ENCODE results near the gene HCN2. TPM values are rescaled to one million over a fixed set of nuclear protein-coding genes. Genes with fewer than 3 reads are reported as not detected.
A peak's percentile ranks its signal among the peaks of the same experiment; 100 is the strongest.

Gene HCN2
- total and polyA plus RNA-seq, 10 of the 15 experiments (the other 5 are each of a cell fraction or from before 2014, with no cell fraction given): 0.01 to 0.54 (median 0.08) TPM; not detected in 4

GRCh38 chr19:597406-598315, 8.0 kb downstream of the HCN2 start:
- in situ Hi-C loops (cut with MboI): no loop called here
- CTCF ChIA-PET: no interaction called here
- TF ChIP-seq, protein P1, sequence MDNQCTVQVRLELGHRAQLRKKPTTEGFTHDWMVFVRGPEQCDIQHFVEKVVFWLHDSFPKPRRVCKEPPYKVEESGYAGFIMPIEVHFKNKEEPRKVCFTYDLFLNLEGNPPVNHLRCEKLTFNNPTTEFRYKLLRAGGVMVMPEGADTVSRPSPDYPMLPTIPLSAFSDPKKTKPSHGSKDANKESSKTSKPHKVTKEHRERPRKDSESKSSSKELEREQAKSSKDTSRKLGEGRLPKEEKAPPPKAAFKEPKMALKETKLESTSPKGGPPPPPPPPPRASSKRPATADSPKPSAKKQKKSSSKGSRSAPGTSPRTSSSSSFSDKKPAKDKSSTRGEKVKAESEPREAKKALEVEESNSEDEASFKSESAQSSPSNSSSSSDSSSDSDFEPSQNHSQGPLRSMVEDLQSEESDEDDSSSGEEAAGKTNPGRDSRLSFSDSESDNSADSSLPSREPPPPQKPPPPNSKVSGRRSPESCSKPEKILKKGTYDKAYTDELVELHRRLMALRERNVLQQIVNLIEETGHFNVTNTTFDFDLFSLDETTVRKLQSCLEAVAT (IDR thresholded peaks at IDR 0.05): peak; percentile 94
- TF ChIP-seq NRF1 (conservative IDR thresholded peaks at IDR 0.05; ENCODE audit: low read depth, low read length) (no peak), ZSCAN29 (IDR thresholded peaks at IDR 0.05) (peak; percentile 86), ZBTB4 (CRISPR knock-in tag; IDR thresholded peaks at IDR 0.05) (no peak), STAT1 (conservative IDR thresholded peaks at IDR 0.05) (no peak), CBX3 (IDR thresholded peaks at IDR 0.05; ENCODE audit: borderline replicate concordance, low read depth) (no peak), ZNF687 (IDR thresholded peaks at IDR 0.05) (no peak), RUNX3 (IDR thresholded peaks at IDR 0.05; ENCODE audit: low read length) (peak; percentile 72), SIN3A (IDR thresholded peaks at IDR 0.05; ENCODE audit: low read depth, low read length) (no peak), RBBP5 (conservative IDR thresholded peaks at IDR 0.05) (no peak), ESRRA (IDR thresholded peaks at IDR 0.05; ENCODE audit: low read length) (no peak), ATF7 (IDR thresholded peaks at IDR 0.05; ENCODE audit: low read depth) (no peak), ZNF207 (IDR thresholded peaks at IDR 0.05; ENCODE audit: borderline replicate concordance) (no peak)
- TF ChIP-seq, protein P2, sequence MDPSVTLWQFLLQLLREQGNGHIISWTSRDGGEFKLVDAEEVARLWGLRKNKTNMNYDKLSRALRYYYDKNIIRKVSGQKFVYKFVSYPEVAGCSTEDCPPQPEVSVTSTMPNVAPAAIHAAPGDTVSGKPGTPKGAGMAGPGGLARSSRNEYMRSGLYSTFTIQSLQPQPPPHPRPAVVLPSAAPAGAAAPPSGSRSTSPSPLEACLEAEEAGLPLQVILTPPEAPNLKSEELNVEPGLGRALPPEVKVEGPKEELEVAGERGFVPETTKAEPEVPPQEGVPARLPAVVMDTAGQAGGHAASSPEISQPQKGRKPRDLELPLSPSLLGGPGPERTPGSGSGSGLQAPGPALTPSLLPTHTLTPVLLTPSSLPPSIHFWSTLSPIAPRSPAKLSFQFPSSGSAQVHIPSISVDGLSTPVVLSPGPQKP (IDR thresholded peaks at IDR 0.05; ENCODE audit: low read depth, low read length): peak; percentile 96

More at GRCh38 chr19:597406-598315, 8.0 kb downstream of the HCN2 start:
- no TSS peak for BruUV-seq (replicated peaks)
- ChIA-PET POLR2A (no interaction called here), RAD21 (ENCODE audit: unreplicated experiment) (no interaction called here), SMC1A (ENCODE audit: uncharacterized antibody, unreplicated experiment) (no interaction called here)
- 35% methylated on average over 18 of the region's 18 CpGs for WGBS (ENCODE audit: insufficient coverage, insufficient replicate concordance, low lambda C conversion rate, missing lambda C conversion rate)
- no peaks in the 10 kb centered on the region; a peak in 1 of 4 replicates for H3K27me3 ChIP-seq (replicated peaks in 1 of 2; ENCODE audit: control insufficient read depth in 2 of 2, insufficient read depth in 2 of 2, low read length in 1 of 2)
- no peak for DNase-seq (ENCODE audit: low read depth, low spot score)
- no peak for ATAC-seq
- no peak overlapping the region for H3K4me3 ChIP-seq
- no peaks in the 10 kb centered on the region; the same call in 2 of the 3 replicates for H3K9me3 ChIP-seq (replicated peaks; ENCODE audit: control insufficient read depth, insufficient read depth, low read length)
- H3K4me2 ChIP-seq (ENCODE audit: control insufficient read depth, insufficient read depth): no peak overlapping the region
- no peaks in the 10 kb centered on the region for H3K36me3 ChIP-seq (ENCODE audit: control insufficient read depth in 2 of 2, insufficient read depth in 2 of 2, low read length in 1 of 2)
- H3K9ac ChIP-seq (ENCODE audit: control insufficient read depth, insufficient read depth, low read length): no peak overlapping the region
- H4K20me1 ChIP-seq (ENCODE audit: control insufficient read depth, insufficient read depth): no peaks in the 10 kb centered on the region
- no peak overlapping the region for H3K27ac ChIP-seq (ENCODE audit: control insufficient read depth, insufficient read depth)
- no peaks in the 10 kb centered on the region for H3K4me1 ChIP-seq (ENCODE audit: control insufficient read depth, insufficient read depth, low read length)
- no peak for FAIRE-seq
- no peak overlapping the region for H2AFZ ChIP-seq (ENCODE audit: control insufficient read depth, low read depth, low read length)
- H3K79me2 ChIP-seq (ENCODE audit: control insufficient read depth, insufficient read depth, low read length): no peaks in the 10 kb centered on the region
- intact Hi-C loops (cut with micrococcal nuclease; ENCODE audit: unreplicated experiment): no loop called here
